ENCODE results near the gene SORBS1. TPM values are rescaled to one million over a fixed set of nuclear protein-coding genes. Genes with fewer than 3 reads are reported as not detected.

Gene SORBS1
- total RNA-seq, 1 donor from 2014 or later = 5.1 TPM

GRCh38 chr10:95329296-95329695 is 231.9 kb downstream of the SORBS1 start:
- no peak overlapping the region for H3K27ac ChIP-seq (ENCODE audit: low read depth, low read length)
- no peaks in the 10 kb centered on the region for H3K27me3 ChIP-seq (ENCODE audit: insufficient read depth, low read length)
- Mint-ChIP-seq H3K27me3 (ENCODE audit: low read depth, unreplicated experiment) (no peaks in the 10 kb centered on the region), H3K36me3 (ENCODE audit: low read depth, unreplicated experiment) (peaks cover 5% of the 10 kb centered on the region), H3K27ac (ENCODE audit: unreplicated experiment) (no peak overlapping the region), H3K4me1 (ENCODE audit: low read depth, unreplicated experiment) (peaks cover 16% of the 10 kb centered on the region), H3K9me3 (ENCODE audit: unreplicated experiment) (no peaks in the 10 kb centered on the region), H3K4me3 (ENCODE audit: unreplicated experiment) (no peak overlapping the region)
- no peaks in the 10 kb centered on the region for H3K36me3 ChIP-seq (ENCODE audit: insufficient read depth, low read length)
- no peak overlapping the region for H3K4me3 ChIP-seq (ENCODE audit: insufficient read depth, low read depth, low read length)
- FAIRE-seq = no peak
- no peak for DNase-seq (ENCODE audit: low read depth)
- H3K9me3 ChIP-seq (ENCODE audit: insufficient read depth, low read depth, low read length) = no peaks in the 10 kb centered on the region
- no peaks in the 10 kb centered on the region for H4K20me1 ChIP-seq (ENCODE audit: insufficient read depth, low read length)
- no peaks in the 10 kb centered on the region for H3K79me2 ChIP-seq (ENCODE audit: insufficient read depth, low read length)
- no peak overlapping the region for H3K9ac ChIP-seq (ENCODE audit: low read length)
- peaks cover 9% of the 10 kb centered on the region for H3K4me1 ChIP-seq (ENCODE audit: insufficient read depth, low read length)
- H2AFZ ChIP-seq (ENCODE audit: low read depth, low read length) = no peak overlapping the region
- TF ChIP-seq CTCF (IDR thresholded peaks at IDR 0.05; ENCODE audit: insufficient read depth, low read depth, low read length) = no peak
- no peak for TF ChIP-seq EZH2 (IDR thresholded peaks at IDR 0.05; ENCODE audit: insufficient read depth, low read length)
- no peak overlapping the region for H3K4me2 ChIP-seq (ENCODE audit: low read length)

- Mint-ChIP-seq H3K4me1 (ENCODE audit: low read depth, unreplicated experiment) (peaks cover 10% of the 10 kb centered on the region), H3K27ac (ENCODE audit: unreplicated experiment) (no peak overlapping the region), H3K36me3 (ENCODE audit: low read depth, unreplicated experiment) (peaks cover 5% of the 10 kb centered on the region), H3K27me3 (ENCODE audit: low read depth, unreplicated experiment) (no peaks in the 10 kb centered on the region), H3K9me3 (ENCODE audit: unreplicated experiment) (no peaks in the 10 kb centered on the region), H3K4me3 (ENCODE audit: unreplicated experiment) (no peak overlapping the region)
- no peak for DNase-seq (ENCODE audit: low read depth)
- Histone ChIP-seq H3K9me3 (ENCODE audit: insufficient read depth, low read depth, low read length) (no peaks in the 10 kb centered on the region), H3K4me1 (ENCODE audit: insufficient read depth, low read length) (peaks cover 3% of the 10 kb centered on the region), H3K9ac (ENCODE audit: low read length) (no peak overlapping the region), H3K27me3 (ENCODE audit: insufficient read depth, low read length) (no peaks in the 10 kb centered on the region), H2AFZ (ENCODE audit: low read depth, low read length) (no peak overlapping the region), H3K4me3 (ENCODE audit: insufficient read depth, low read depth, low read length) (no peak overlapping the region), H3K36me3 (ENCODE audit: insufficient read depth, low read length) (no peaks in the 10 kb centered on the region), H4K20me1 (ENCODE audit: insufficient read depth, low read length) (no peaks in the 10 kb centered on the region), H3K4me2 (ENCODE audit: low read length) (no peak overlapping the region), H3K79me2 (ENCODE audit: insufficient read depth, low read length) (no peaks in the 10 kb centered on the region), H3K27ac (ENCODE audit: low read depth, low read length) (no peak overlapping the region)
- FAIRE-seq = no peak
- TF ChIP-seq CTCF (IDR thresholded peaks at IDR 0.05; ENCODE audit: insufficient read depth, low read depth, low read length) (no peak), EZH2 (IDR thresholded peaks at IDR 0.05; ENCODE audit: insufficient read depth, low read length) (no peak)
Observed at GRCh38 chr10:95328013-95328412, 233.2 kb downstream of the SORBS1 start.

GRCh38 chr10:95327367-95327766 is 233.8 kb downstream of the SORBS1 start:
- Histone ChIP-seq H3K4me2 (ENCODE audit: low read length) (no peak overlapping the region), H3K27me3 (ENCODE audit: insufficient read depth, low read length) (no peaks in the 10 kb centered on the region), H3K36me3 (ENCODE audit: insufficient read depth, low read length) (no peaks in the 10 kb centered on the region), H2AFZ (ENCODE audit: low read depth, low read length) (no peak overlapping the region), H3K9ac (ENCODE audit: low read length) (no peak overlapping the region), H3K9me3 (ENCODE audit: insufficient read depth, low read depth, low read length) (no peaks in the 10 kb centered on the region), H3K27ac (ENCODE audit: low read depth, low read length) (no peak overlapping the region), H4K20me1 (ENCODE audit: insufficient read depth, low read length) (no peaks in the 10 kb centered on the region), H3K4me1 (ENCODE audit: insufficient read depth, low read length) (peaks cover 3% of the 10 kb centered on the region), H3K4me3 (ENCODE audit: insufficient read depth, low read depth, low read length) (no peak overlapping the region), H3K79me2 (ENCODE audit: insufficient read depth, low read length) (no peaks in the 10 kb centered on the region)
- DNase-seq (ENCODE audit: low read depth) (peak; percentile 35), FAIRE-seq (no peak)
- TF ChIP-seq CTCF (IDR thresholded peaks at IDR 0.05; ENCODE audit: insufficient read depth, low read depth, low read length) (no peak), EZH2 (IDR thresholded peaks at IDR 0.05; ENCODE audit: insufficient read depth, low read length) (no peak)
- H3K36me3 Mint-ChIP-seq (ENCODE audit: low read depth, unreplicated experiment) = peaks cover 5% of the 10 kb centered on the region
- H3K27ac Mint-ChIP-seq (ENCODE audit: unreplicated experiment) = peak overlapping the region; percentile 26
- no peak overlapping the region for H3K4me3 Mint-ChIP-seq (ENCODE audit: unreplicated experiment)
- H3K9me3 Mint-ChIP-seq (ENCODE audit: unreplicated experiment) = no peaks in the 10 kb centered on the region
- H3K4me1 Mint-ChIP-seq (ENCODE audit: low read depth, unreplicated experiment) = peaks cover 10% of the 10 kb centered on the region
- H3K27me3 Mint-ChIP-seq (ENCODE audit: low read depth, unreplicated experiment) = no peaks in the 10 kb centered on the region

Data from astrocyte (in vitro differentiated cells and primary cell).